ENCODE results near the gene ELP4. TPM values are rescaled to one million over a fixed set of nuclear protein-coding genes. Genes with fewer than 3 reads are reported as not detected.

The ELP4 gene
- total RNA-seq, 1 donor from 2014 or later = 37.1 TPM

GRCh38 chr11:31747581-31747980 lies 238.0 kb downstream of the ELP4 start:
- no peak overlapping the region for H3K4me3 ChIP-seq
- no peak overlapping the region for H3K27ac ChIP-seq
- no peaks in the 10 kb centered on the region for H3K36me3 ChIP-seq
- no peaks in the 10 kb centered on the region for H3K9me3 ChIP-seq
- H3K4me1 ChIP-seq = no peaks in the 10 kb centered on the region
- no peak for TF ChIP-seq CTCF (IDR thresholded peaks at IDR 0.05)
- DNase-seq (ENCODE audit: low spot score in 2 of 2) = no peak
- intact Hi-C loops (cut with DNase I) = no loop called here
- no peaks in the 10 kb centered on the region for H3K27me3 ChIP-seq

GRCh38 chr11:31757260-31757835 lies 247.8 kb downstream of the ELP4 start:
- no peaks in the 10 kb centered on the region for H3K9me3 ChIP-seq
- TF ChIP-seq CTCF (IDR thresholded peaks at IDR 0.05) = no peak
- H3K27ac ChIP-seq = no peak overlapping the region
- no peak overlapping the region for H3K4me3 ChIP-seq
- intact Hi-C loops (cut with DNase I) = no loop called here
- DNase-seq (ENCODE audit: low spot score in 2 of 2) = no peak
- H3K27me3 ChIP-seq = no peaks in the 10 kb centered on the region
- H3K36me3 ChIP-seq = no peaks in the 10 kb centered on the region
- no peaks in the 10 kb centered on the region for H3K4me1 ChIP-seq

GRCh38 chr11:31761636-31762035 lies 252.1 kb downstream of the ELP4 start:
- no peak overlapping the region for H3K4me3 ChIP-seq
- no peak for TF ChIP-seq CTCF (IDR thresholded peaks at IDR 0.05)
- H3K36me3 ChIP-seq = no peaks in the 10 kb centered on the region
- no peak for DNase-seq (ENCODE audit: low spot score in 2 of 2)
- intact Hi-C loops (cut with DNase I) = no loop called here
- H3K27me3 ChIP-seq = no peaks in the 10 kb centered on the region
- H3K27ac ChIP-seq = no peak overlapping the region
- no peaks in the 10 kb centered on the region for H3K4me1 ChIP-seq
- no peaks in the 10 kb centered on the region for H3K9me3 ChIP-seq

- no peak overlapping the region for H3K4me3 ChIP-seq
- TF ChIP-seq CTCF (IDR thresholded peaks at IDR 0.05) = no peak
- no peak overlapping the region for H3K27ac ChIP-seq
- H3K4me1 ChIP-seq = no peaks in the 10 kb centered on the region
- H3K27me3 ChIP-seq = no peaks in the 10 kb centered on the region
- H3K9me3 ChIP-seq = no peaks in the 10 kb centered on the region
- DNase-seq (ENCODE audit: low spot score in 2 of 2) = no peak
- no peaks in the 10 kb centered on the region for H3K36me3 ChIP-seq
- intact Hi-C loops (cut with DNase I) = no loop called here
These were observed 253.7 kb downstream of the ELP4 start for GRCh38 chr11:31763296-31763695.

- H3K9me3 ChIP-seq = no peaks in the 10 kb centered on the region
- H3K36me3 ChIP-seq = no peaks in the 10 kb centered on the region
- DNase-seq (ENCODE audit: low spot score in 2 of 2) = no peak
- TF ChIP-seq CTCF (IDR thresholded peaks at IDR 0.05) = no peak
- H3K27me3 ChIP-seq = no peaks in the 10 kb centered on the region
- H3K4me1 ChIP-seq = no peaks in the 10 kb centered on the region
- H3K27ac ChIP-seq = no peak overlapping the region
- no peak overlapping the region for H3K4me3 ChIP-seq
- intact Hi-C loops (cut with DNase I) = no loop called here
These were observed 254.7 kb downstream of the ELP4 start for GRCh38 chr11:31764261-31764660.

- Histone ChIP-seq H3K36me3 (no peaks in the 10 kb centered on the region), H3K27me3 (no peaks in the 10 kb centered on the region), H3K4me3 (no peak overlapping the region), H3K27ac (no peak overlapping the region), H3K4me1 (no peaks in the 10 kb centered on the region), H3K9me3 (no peaks in the 10 kb centered on the region)
- intact Hi-C loops (cut with DNase I) = no loop called here
- no peak for DNase-seq (ENCODE audit: low spot score in 2 of 2)
- TF ChIP-seq CTCF (IDR thresholded peaks at IDR 0.05) = no peak
These were observed 255.2 kb downstream of the ELP4 start for GRCh38 chr11:31764766-31765165.
